Immature natural killer cell (primary cell): Measurements from ENCODE around the gene ATP13A4. TPM values are rescaled to one million over a fixed set of nuclear protein-coding genes. Genes with fewer than 3 reads are reported as not detected.

Experiments
- DNase-seq, 3 donors: peaks; one replicate each; pipeline ENCODE4 v3.0.0; 2022; ENCODE audit warnings: mixed read lengths in 1 of 3
- H3K27ac Mint-ChIP-seq, 6 donors: one replicate each; pipeline ENCODE4 v1.8.0; 2020; ENCODE audit warnings: mixed read lengths in 6 of 6, mild to moderate bottlenecking in 5 of 6, inconsistent platforms in 4 of 6, moderate library complexity in 3 of 6
- H3K27me3 Mint-ChIP-seq, 3 donors: one replicate each; pipeline ENCODE4 v1.8.0; 2020 to 2021; ENCODE audit warnings: low read depth in 3 of 3, mild to moderate bottlenecking in 3 of 3, mixed read lengths in 3 of 3, moderate library complexity in 3 of 3, inconsistent platforms in 1 of 3
- H3K36me3 Mint-ChIP-seq, 3 donors: one replicate each; pipeline ENCODE4 v1.8.0; 2020; ENCODE audit warnings: mixed read lengths in 3 of 3, inconsistent platforms in 2 of 3, mild to moderate bottlenecking in 2 of 3
- H3K4me1 Mint-ChIP-seq, 2 donors: one replicate each; pipeline ENCODE4 v1.8.0; 2020; ENCODE audit warnings: inconsistent platforms in 2 of 2, mild to moderate bottlenecking in 2 of 2, mixed read lengths in 2 of 2, moderate library complexity in 1 of 2
- H3K4me3 Mint-ChIP-seq, 5 donors: one replicate each; pipeline ENCODE4 v1.8.0; 2020; ENCODE audit warnings: mild to moderate bottlenecking in 5 of 5, mixed read lengths in 5 of 5, inconsistent platforms in 3 of 5, moderate library complexity in 3 of 5
- H3K9me3 Mint-ChIP-seq, 6 donors: one replicate each; pipeline ENCODE4 v1.8.0; 2020; ENCODE audit warnings: mild to moderate bottlenecking in 6 of 6, mixed read lengths in 6 of 6, inconsistent platforms in 4 of 6, moderate library complexity in 3 of 6
- polyA plus RNA-seq, 3 donors: library from polyadenylated mRNA; unstranded; fragments of 300-500 nt; fragmentation: Illumina TruSeq; gene quantifications; one replicate each; pipeline ENCODE4 v1.2.3, GENCODE V29; 2021

Gene ATP13A4
- polyA plus RNA-seq, 3 donors from 2014 or later: 1.9 TPM; not detected in 2

DNA sequence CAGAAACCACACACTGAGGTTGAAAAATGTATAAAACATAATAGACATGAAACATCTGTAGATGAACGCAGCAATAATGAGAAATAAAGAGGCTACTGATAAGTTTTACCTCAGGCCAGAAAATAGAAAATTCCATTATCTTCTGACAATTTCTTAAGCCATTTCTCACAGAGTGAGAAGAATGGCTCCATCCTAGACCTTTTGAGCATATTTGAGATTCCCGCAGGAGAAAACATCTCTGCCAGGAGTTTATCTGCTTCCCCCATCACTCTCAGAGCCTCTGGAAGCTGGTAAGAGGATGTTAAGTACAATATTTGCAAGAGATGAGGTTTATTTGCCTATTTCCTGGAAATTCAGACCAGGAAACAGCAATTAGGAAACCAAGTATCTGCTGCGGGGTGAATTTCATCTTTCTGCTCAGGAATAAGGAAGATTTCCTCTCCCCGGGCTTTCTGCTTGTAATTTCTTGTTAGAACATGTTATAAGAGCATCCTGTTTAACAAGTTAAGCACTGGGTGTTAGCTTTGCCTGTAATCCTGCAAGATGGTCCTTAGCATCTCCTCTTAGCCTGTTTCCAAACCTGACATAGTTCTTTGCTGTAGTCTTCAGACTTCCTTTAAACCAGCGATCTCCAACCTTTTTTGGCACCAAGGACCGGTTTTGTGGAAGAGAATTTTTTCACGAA, 54.8 kb downstream of the ATP13A4 start:
- no peak for DNase-seq
- H3K36me3 Mint-ChIP-seq: no peaks in the 10 kb centered on the region
- H3K4me1 Mint-ChIP-seq: no peaks in the 10 kb centered on the region
- no peak overlapping the region for H3K4me3 Mint-ChIP-seq
- H3K9me3 Mint-ChIP-seq: no peaks in the 10 kb centered on the region
- no peak overlapping the region for H3K27ac Mint-ChIP-seq
- H3K27me3 Mint-ChIP-seq: no peaks in the 10 kb centered on the region

DNA sequence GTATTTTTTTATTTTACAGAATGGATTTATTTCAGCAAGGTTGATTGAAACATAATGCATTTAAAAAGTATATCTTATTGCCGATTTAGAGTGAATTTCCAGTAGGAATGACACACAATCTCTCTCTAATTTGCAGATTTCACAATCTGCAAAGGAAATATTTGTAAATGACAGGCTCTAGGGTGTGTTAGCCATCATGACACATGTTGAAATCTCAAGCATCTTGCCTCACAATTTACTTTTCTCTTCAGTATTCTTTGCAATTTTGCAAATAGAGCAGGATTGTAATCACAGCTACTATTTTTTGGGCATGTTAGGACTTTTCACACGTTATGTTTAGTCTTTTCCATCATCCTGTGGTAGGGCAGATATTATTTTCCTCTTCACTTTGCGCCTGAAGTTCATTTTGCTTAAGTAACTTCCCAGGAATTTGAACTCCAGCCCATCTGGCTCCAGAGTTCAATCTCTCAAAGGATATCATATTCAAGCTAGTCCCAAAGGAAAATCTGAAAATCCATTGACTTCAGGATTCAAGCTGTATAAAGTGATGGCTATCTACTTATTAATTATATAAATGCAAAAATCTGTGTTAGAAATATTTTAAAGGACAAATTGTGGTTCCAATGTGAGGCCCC, 55.4 kb downstream of the ATP13A4 start:
- no peaks in the 10 kb centered on the region for H3K9me3 Mint-ChIP-seq
- H3K36me3 Mint-ChIP-seq: no peaks in the 10 kb centered on the region
- no peak overlapping the region for H3K27ac Mint-ChIP-seq
- H3K4me1 Mint-ChIP-seq: no peaks in the 10 kb centered on the region
- no peaks in the 10 kb centered on the region for H3K27me3 Mint-ChIP-seq
- H3K4me3 Mint-ChIP-seq: no peak overlapping the region
- no peak for DNase-seq

DNA sequence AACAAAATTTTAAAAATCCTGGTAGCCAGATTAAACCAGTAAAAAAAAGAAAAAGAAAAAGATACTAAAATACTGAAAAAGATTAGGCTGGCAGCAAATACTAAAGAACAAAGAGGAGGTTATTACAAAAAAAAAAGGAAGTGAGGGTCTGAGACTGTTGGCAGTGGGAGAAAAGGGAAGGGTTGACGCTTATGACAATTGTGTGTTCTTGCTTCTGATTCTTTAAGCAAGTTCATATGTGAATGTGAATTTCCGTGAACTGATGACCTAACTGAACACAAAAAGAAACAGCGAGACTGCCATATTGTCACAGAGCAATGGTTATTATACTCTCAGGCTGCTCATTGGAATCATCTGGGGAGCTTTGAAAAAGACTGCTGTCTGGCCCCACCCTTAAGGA, 56.5 kb downstream of the ATP13A4 start:
- Mint-ChIP-seq H3K9me3 (no peaks in the 10 kb centered on the region), H3K27me3 (no peaks in the 10 kb centered on the region), H3K36me3 (no peaks in the 10 kb centered on the region), H3K27ac (no peak overlapping the region), H3K4me3 (no peak overlapping the region), H3K4me1 (no peaks in the 10 kb centered on the region)
- no peak for DNase-seq

DNA sequence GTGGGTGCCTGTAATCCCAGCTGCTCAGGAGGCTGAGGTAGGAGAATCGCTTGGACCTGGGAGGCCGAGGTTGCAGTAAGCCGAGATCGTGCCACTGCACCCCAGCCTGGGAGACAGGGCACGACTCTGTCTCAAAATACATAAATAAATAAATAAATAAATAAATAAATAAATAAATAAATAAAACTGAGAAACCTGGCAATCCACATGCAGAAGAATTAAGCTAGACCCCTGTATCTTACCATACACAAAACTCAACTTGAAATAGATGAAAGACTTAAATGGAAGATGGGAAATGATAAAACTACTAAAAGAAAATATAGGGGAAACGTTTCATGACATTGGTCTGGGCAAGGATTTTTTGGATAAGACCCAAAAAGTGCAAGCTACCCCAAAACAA, 58.0 kb downstream of the ATP13A4 start:
- no peak overlapping the region for H3K4me3 Mint-ChIP-seq
- H3K36me3 Mint-ChIP-seq: no peaks in the 10 kb centered on the region
- no peaks in the 10 kb centered on the region for H3K4me1 Mint-ChIP-seq
- H3K27ac Mint-ChIP-seq: no peak overlapping the region
- H3K9me3 Mint-ChIP-seq: peaks cover 0 to 1% (median 0%) of the 10 kb centered on the region in 6 donors
- H3K27me3 Mint-ChIP-seq: no peaks in the 10 kb centered on the region
- DNase-seq: no peak

DNA sequence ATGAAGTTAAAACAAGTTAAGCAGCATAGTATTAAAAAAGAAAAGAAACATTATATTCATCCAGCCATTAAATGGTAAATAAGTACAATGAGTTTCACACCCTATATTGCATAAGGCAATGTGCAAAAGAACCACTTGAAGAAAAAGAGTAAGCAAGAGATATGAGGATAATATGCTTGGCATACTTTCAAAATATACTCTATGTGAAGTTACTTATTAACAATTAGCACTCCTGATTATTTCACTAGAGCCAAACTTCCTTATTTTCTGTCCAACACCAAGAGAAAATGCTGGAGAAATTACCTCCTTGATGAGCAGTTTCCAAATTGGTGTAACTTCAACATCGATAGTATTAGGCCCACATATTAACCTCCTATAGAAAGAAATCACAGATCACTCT, 63.7 kb downstream of the ATP13A4 start:
- DNase-seq: no peak
- Mint-ChIP-seq H3K27ac (no peak overlapping the region), H3K4me3 (no peak overlapping the region), H3K36me3 (peaks cover 0 to 4% (median 0%) of the 10 kb centered on the region in 3 donors), H3K27me3 (peaks cover 0 to 2% (median 0%) of the 10 kb centered on the region in 3 donors), H3K9me3 (peaks cover 0 to 3% (median 0%) of the 10 kb centered on the region in 6 donors), H3K4me1 (no peaks in the 10 kb centered on the region)

DNA sequence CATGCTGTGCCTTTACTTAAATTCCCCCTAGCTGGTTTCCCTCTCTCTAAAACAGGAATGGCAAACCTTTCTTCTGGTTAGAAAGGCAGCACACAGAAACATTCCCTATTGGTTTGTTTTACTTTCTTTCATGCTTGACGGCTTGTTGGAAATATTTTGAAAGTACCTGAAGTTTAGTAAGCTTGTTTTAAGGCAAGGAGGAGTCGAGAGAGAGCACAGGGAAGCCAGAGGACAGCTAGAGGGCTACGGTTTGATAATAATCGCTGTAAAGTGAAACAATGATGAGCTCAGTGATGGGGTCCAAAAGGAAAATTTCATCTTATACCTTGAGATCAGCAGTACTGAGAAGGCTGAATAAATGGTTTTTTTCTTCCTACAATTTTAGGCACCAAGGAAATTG, 64.1 kb downstream of the ATP13A4 start:
- Mint-ChIP-seq H3K27ac (no peak overlapping the region), H3K27me3 (peaks cover 0 to 2% (median 0%) of the 10 kb centered on the region in 3 donors), H3K36me3 (peaks cover 0 to 4% (median 0%) of the 10 kb centered on the region in 3 donors), H3K4me1 (no peaks in the 10 kb centered on the region), H3K9me3 (peaks cover 0 to 3% (median 0%) of the 10 kb centered on the region in 6 donors), H3K4me3 (no peak overlapping the region)
- no peak for DNase-seq

DNA sequence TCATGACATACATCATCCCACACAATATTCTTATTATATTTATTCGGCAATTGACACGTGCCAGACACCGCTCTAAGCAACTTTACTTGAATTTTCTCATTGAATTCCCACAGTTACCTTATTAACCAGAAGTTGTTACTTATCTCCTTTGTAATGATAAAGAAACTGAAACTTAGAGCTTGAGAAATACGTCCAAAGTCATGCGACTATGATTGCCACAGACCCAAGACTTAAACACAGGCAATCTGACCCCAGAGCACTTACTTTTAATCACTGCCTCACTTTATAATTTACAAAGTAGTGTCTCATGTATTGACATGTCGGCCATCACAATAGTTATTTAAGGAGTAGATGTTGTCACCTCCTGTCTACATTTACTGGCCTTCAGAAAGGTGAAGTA, 64.7 kb downstream of the ATP13A4 start:
- Mint-ChIP-seq H3K27ac (no peak overlapping the region), H3K27me3 (peaks cover 0 to 2% (median 0%) of the 10 kb centered on the region in 3 donors), H3K4me3 (no peak overlapping the region), H3K4me1 (no peaks in the 10 kb centered on the region), H3K9me3 (peaks cover 0 to 3% (median 0%) of the 10 kb centered on the region in 6 donors), H3K36me3 (peaks cover 0 to 4% (median 0%) of the 10 kb centered on the region in 3 donors)
- no peak for DNase-seq

DNA sequence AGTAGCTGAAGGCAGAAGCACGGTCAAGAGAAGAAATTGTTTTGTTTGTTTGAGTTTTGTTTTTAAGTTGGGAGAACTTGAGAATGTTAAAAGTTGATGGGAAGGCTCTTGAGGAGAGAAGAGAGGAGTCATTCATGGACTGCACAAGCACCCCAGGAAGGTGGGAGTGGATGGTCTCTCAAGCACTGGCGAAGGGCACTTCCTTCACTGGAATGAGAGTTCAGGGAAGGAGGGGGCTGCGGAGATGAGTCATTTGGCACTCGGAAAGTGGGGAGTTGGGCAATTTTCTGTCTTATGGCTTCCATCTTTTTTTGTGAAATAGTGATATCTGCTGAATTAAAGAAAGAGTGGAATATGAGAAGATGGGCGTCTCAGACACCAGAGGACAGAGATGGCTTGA, 66.0 kb downstream of the ATP13A4 start:
- H3K9me3 Mint-ChIP-seq: peaks cover 0 to 3% (median 0%) of the 10 kb centered on the region in 6 donors
- no peak overlapping the region for H3K4me3 Mint-ChIP-seq
- peaks cover 0 to 2% (median 0%) of the 10 kb centered on the region in 3 donors for H3K27me3 Mint-ChIP-seq
- H3K4me1 Mint-ChIP-seq: no peaks in the 10 kb centered on the region
- no peak overlapping the region for H3K27ac Mint-ChIP-seq
- H3K36me3 Mint-ChIP-seq: peaks cover 0 to 4% (median 0%) of the 10 kb centered on the region in 3 donors
- DNase-seq: no peak

DNA sequence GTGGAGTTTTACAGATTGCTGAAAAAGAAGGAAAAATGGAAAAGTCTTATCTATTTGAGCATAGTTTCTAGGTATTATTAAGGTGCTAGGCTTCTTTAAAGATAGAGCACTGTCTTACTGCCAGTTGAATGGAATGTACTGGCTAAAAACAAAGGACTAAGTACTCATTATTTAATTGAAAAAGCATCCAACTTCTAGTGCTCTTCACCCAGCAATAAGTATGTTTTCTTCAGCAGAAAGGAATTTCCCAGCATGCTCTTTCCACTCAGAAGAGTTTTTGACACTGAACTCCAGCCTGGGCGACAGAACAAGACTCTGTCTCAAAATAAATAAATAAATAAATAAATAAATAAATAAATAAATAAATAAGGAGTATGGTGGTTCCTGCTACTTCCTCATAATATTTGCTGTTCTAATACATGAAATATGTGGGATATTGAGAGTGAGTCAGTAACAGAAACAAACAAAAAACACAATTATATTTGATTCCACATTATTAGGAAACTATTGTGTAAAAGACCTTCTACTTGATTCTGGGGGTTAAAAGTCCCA, 70.6 kb downstream of the ATP13A4 start:
- DNase-seq: no peak
- peaks cover 0 to 2% (median 0%) of the 10 kb centered on the region in 6 donors for H3K9me3 Mint-ChIP-seq
- H3K4me1 Mint-ChIP-seq: no peaks in the 10 kb centered on the region
- no peak overlapping the region for H3K27ac Mint-ChIP-seq
- H3K36me3 Mint-ChIP-seq: peaks cover 0 to 11% (median 0%) of the 10 kb centered on the region in 3 donors
- H3K27me3 Mint-ChIP-seq: peaks cover 0 to 2% (median 1%) of the 10 kb centered on the region in 3 donors
- no peak overlapping the region for H3K4me3 Mint-ChIP-seq

DNA sequence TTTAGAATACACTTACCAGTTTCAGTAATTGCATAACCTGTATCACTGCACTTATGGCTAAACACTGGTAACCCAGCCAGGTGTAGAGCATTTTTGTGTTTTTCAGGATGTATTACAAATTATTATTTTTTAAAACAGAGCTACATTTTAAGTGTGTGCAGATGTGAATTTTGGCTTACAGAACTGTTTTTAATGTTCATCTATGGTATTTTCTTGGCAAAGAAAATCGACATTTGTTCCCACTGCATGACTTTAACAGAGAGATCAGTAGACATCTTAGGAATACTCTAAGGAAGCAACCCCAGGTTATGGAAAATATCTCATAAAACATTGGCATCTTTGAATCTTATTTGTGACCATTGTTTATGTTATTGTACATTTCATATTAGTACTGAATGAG, 73.3 kb downstream of the ATP13A4 start:
- H3K4me1 Mint-ChIP-seq: no peaks in the 10 kb centered on the region
- peaks cover 0 to 1% (median 0%) of the 10 kb centered on the region in 3 donors for H3K27me3 Mint-ChIP-seq
- no peak overlapping the region for H3K4me3 Mint-ChIP-seq
- no peak overlapping the region for H3K27ac Mint-ChIP-seq
- H3K9me3 Mint-ChIP-seq: peaks cover 0 to 6% (median 0%) of the 10 kb centered on the region in 6 donors
- peaks cover 0 to 6% (median 0%) of the 10 kb centered on the region in 3 donors for H3K36me3 Mint-ChIP-seq
- no peak for DNase-seq

DNA sequence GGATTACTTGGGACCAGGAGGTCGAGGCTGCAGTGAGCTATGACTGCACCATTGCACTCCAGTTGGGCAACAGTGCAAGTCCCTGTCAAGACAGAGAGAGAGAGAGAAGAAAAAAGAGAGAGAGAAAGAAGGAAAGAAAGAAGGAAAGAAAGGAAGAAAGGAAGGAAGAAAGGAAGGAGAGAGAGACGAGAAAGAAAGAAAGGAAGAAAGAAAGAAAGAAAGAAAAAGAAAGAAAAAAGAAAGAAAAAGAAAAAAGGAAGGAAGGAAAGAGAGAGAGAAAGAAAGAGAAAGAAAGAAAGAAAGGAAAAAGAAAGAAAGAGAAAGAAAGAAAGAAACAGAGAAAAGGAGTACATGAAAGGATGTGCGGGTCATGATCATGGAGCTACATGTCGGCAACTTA, 80.2 kb downstream of the ATP13A4 start:
- Mint-ChIP-seq H3K4me1 (no peaks in the 10 kb centered on the region), H3K9me3 (peaks cover 0 to 5% (median 0%) of the 10 kb centered on the region in 6 donors), H3K27ac (no peak overlapping the region), H3K36me3 (peaks cover 3 to 5% (median 3%) of the 10 kb centered on the region in 3 donors), H3K4me3 (no peak overlapping the region), H3K27me3 (no peaks in the 10 kb centered on the region)
- DNase-seq: no peak

DNA sequence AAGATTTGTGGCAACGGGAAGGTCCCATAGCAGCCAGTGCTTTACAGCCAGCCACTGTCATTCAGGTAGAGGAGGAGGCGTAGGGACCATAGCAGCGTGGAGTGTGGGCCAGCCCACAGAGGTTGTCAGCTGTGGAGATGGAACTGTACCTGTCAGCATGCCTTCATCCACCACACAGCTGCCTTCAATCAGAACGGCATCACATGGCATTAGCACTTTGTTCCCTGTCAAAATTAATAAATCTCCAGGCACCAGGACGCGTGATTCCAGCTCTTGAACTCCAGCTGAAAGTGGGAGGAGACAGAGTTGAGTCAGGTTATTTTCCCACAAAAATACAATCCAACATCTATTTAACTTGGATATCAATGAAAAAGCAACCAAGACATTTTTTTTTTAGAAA, 84.0 kb downstream of the ATP13A4 start:
- Mint-ChIP-seq H3K27ac (no peak overlapping the region), H3K4me1 (no peaks in the 10 kb centered on the region), H3K9me3 (no peaks in the 10 kb centered on the region), H3K36me3 (peaks cover 3 to 9% (median 9%) of the 10 kb centered on the region in 3 donors), H3K4me3 (no peak overlapping the region), H3K27me3 (no peaks in the 10 kb centered on the region)
- DNase-seq: no peak

DNA sequence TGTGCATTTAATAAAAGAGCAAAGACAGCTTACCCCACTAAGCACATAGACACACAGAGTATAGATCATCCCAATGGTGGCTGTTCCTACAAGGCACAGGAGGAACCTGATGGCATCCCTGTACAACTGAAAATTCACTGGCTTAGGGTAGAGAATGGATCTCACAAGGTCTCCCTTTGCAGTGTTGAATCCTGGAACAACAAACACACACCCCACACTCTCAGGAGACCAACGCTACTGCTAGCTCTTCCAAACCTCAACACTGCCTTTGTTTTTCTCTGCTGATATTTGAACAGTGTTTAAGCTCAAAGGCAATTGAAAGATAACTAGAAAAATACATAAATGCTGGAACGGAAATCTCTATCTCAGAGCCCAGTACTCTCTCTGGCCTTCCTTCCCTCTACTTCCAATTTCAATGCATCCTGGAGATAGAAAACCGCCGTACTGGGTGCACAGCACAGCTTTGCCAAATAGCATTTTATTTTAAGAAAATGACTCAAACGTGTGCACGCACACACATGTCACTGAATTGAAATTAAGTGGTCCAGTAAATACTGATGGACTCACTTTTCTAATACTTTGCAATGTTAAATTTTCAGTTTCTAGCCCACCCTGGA, 88.6 kb downstream of the ATP13A4 start:
- no peak for DNase-seq
- H3K4me3 Mint-ChIP-seq: no peak overlapping the region
- H3K9me3 Mint-ChIP-seq: peaks cover 0 to 2% (median 0%) of the 10 kb centered on the region in 6 donors
- H3K27me3 Mint-ChIP-seq: peaks cover 0 to 3% (median 2%) of the 10 kb centered on the region in 3 donors
- H3K27ac Mint-ChIP-seq: no peak overlapping the region
- peaks cover 0 to 9% (median 5%) of the 10 kb centered on the region in 3 donors for H3K36me3 Mint-ChIP-seq
- H3K4me1 Mint-ChIP-seq: peaks cover 0 to 2% of the 10 kb centered on the region in 2 donors

DNA sequence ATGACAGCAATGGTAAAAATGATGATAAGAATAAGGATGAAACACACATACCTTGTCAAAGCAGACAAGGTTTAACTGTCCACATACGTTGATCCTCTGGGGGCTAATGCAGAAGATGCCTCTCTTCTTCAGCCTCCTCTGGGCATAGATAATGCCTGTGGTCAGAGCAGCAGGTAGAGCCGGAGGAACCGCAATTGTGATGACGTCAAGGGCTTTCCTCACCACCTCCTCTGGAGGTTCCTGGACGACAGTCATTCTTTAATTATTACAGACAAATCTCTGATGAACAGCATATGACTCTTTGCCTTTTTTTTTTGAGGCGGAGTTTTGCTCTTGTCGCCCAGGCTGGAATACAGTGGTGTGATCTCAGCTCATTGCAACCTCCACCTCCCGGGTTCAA, 89.8 kb downstream of the ATP13A4 start:
- Mint-ChIP-seq H3K27ac (no peak overlapping the region), H3K9me3 (peaks cover 0 to 2% (median 0%) of the 10 kb centered on the region in 6 donors), H3K4me3 (no peak overlapping the region), H3K36me3 (peaks cover 0 to 10% (median 5%) of the 10 kb centered on the region in 3 donors), H3K27me3 (peaks cover 0 to 3% (median 2%) of the 10 kb centered on the region in 3 donors), H3K4me1 (peaks cover 0 to 2% of the 10 kb centered on the region in 2 donors)
- no peak for DNase-seq
